IMR-90 (cell line): ENCODE data around the gene CCDC30. TPM values are rescaled to one million over a fixed set of nuclear protein-coding genes. Genes with fewer than 3 reads are reported as not detected.

Source experiments
- ATAC-seq: fragments of 200-7000 bp; cut with Tn5 transposase; 2 replicates; pipeline ENCODE4 v1.9.1; 2020; ENCODE audit warnings: low read depth, mild to moderate bottlenecking, moderate library complexity
- BruUV-seq: library from RNA; stranded (reverse); fragments of 400-500 nt; replicated peaks from 2 replicates; lab custom pipeline; 2021; lab: Mats Ljungman, UMichigan
- CTCF ChIA-PET: fragments of 300-600 bp; formaldehyde crosslinking; extraction: SDS; loops from one replicate; lab custom pipeline; 2021; ENCODE audit warnings: antibody characterized with exemption; lab: Yijun Ruan, JAX
- POLR2A ChIA-PET: fragments of 300-600 bp; sonication (Branson Sonifier 250); formaldehyde crosslinking; loops from one replicate; lab custom pipeline; 2022; ENCODE audit warnings: antibody characterized with exemption; ENCODE audit not compliant: unreplicated experiment; lab: Charles Lee
- DNase-seq: peaks from one replicate; pipeline ENCODE4 v3.0.0; 2013
- H2AFZ ChIP-seq: replicated peaks from 2 replicates; pipeline ENCODE3; 2013; ENCODE audit warnings: low read length, mild to moderate bottlenecking; ENCODE audit not compliant: poor library complexity
- H2AK5ac ChIP-seq: 2 replicates; pipeline ENCODE4 v1.6.1; 2013; ENCODE audit warnings: low read depth, low read length, inconsistent platforms
- H2AK9ac ChIP-seq: replicated peaks from 2 replicates; pipeline ENCODE3; 2013; ENCODE audit warnings: mild to moderate bottlenecking, low read depth, low read length, moderate library complexity; ENCODE audit not compliant: poor library complexity
- H2BK120ac ChIP-seq: 2 replicates; pipeline ENCODE4 v1.6.1; 2013; ENCODE audit warnings: low read depth, low read length, inconsistent platforms
- H2BK15ac ChIP-seq: 3 replicates; pipeline ENCODE4 v1.6.1; 2013; ENCODE audit warnings: low read depth, low read length, inconsistent platforms
- H2BK20ac ChIP-seq: 2 replicates; pipeline ENCODE4 v1.6.1; 2013; ENCODE audit warnings: low read depth, mild to moderate bottlenecking, inconsistent platforms, low read length, moderate library complexity
- H2BK5ac ChIP-seq: 2 replicates; pipeline ENCODE4 v1.6.1; 2013; ENCODE audit warnings: mild to moderate bottlenecking, low read depth, low read length, inconsistent platforms; ENCODE audit not compliant: poor library complexity, severe bottlenecking
- H3K14ac ChIP-seq: replicated peaks from 2 replicates; pipeline ENCODE4 v1.6.1; 2013; ENCODE audit warnings: low read depth, low read length, inconsistent platforms
- H3K18ac ChIP-seq: 2 replicates; pipeline ENCODE4 v1.6.1; 2013; ENCODE audit warnings: low read depth, low read length, control low read depth
- H3K23ac ChIP-seq: 2 replicates; pipeline ENCODE4 v1.6.1; 2013; ENCODE audit warnings: low read depth, low read length, inconsistent platforms
- H3K27ac ChIP-seq: 2 replicates; pipeline ENCODE4 v1.5.1; 2013; ENCODE audit warnings: mild to moderate bottlenecking, control low read depth, low read length; ENCODE audit not compliant: insufficient read depth
- H3K27me3 ChIP-seq: 2 replicates; pipeline ENCODE4 v1.6.1; 2013; ENCODE audit warnings: low read length; ENCODE audit not compliant: control insufficient read depth, insufficient read depth
- H3K36me3 ChIP-seq: 2 replicates; pipeline ENCODE4 v1.6.1; 2013; ENCODE audit warnings: low read length, mixed read lengths; ENCODE audit not compliant: control insufficient read depth, insufficient read depth
- H3K4ac ChIP-seq: 2 replicates; pipeline ENCODE4 v1.6.1; 2013; ENCODE audit warnings: low read depth, low read length, inconsistent platforms
- H3K4me1 ChIP-seq: 2 replicates; pipeline ENCODE4 v1.6.1; 2013; ENCODE audit warnings: low read length, mixed read lengths; ENCODE audit not compliant: control insufficient read depth, insufficient read depth
- H3K4me2 ChIP-seq: 2 replicates; pipeline ENCODE4 v1.6.1; 2013; ENCODE audit warnings: low read depth, mild to moderate bottlenecking, control low read depth, low read length, moderate library complexity
- H3K4me3 ChIP-seq: 2 replicates; pipeline ENCODE4 v1.5.1; 2013; ENCODE audit warnings: low read depth, mild to moderate bottlenecking, control low read depth, low read length, moderate library complexity; ENCODE audit not compliant: insufficient read depth
- H3K56ac ChIP-seq: 2 replicates; pipeline ENCODE4 v1.6.1; 2013; ENCODE audit warnings: low read length, inconsistent platforms; ENCODE audit not compliant: insufficient read depth; ENCODE audit errors: extremely low read depth
- H3K79me1 ChIP-seq, 2 experiments: 2 replicates each; pipeline ENCODE4 v1.6.1; 2013; ENCODE audit warnings: low read length in 2 of 2, inconsistent platforms in 1 of 2, low read depth in 1 of 2
- H3K9ac ChIP-seq: 2 replicates; pipeline ENCODE4 v1.6.1; 2013; ENCODE audit warnings: low read depth, low read length, control low read depth
- H3K9me1 ChIP-seq: 2 replicates; pipeline ENCODE4 v1.6.1; 2013; ENCODE audit warnings: low read length, inconsistent platforms; ENCODE audit not compliant: insufficient read depth
- H3K9me3 ChIP-seq: 2 replicates; pipeline ENCODE4 v1.6.1; 2013; ENCODE audit warnings: low read length; ENCODE audit not compliant: control insufficient read depth, insufficient read depth
- H4K20me1 ChIP-seq: 2 replicates; pipeline ENCODE4 v1.6.1; 2013; ENCODE audit warnings: low read length, inconsistent platforms; ENCODE audit not compliant: insufficient read depth
- H4K5ac ChIP-seq: 2 replicates; pipeline ENCODE4 v1.6.1; 2013; ENCODE audit warnings: mild to moderate bottlenecking, low read depth, low read length, control low read depth
- H4K8ac ChIP-seq, 2 experiments: 2 replicates each; pipeline ENCODE4 v1.6.1; 2013; ENCODE audit warnings: low read depth in 2 of 2, low read length in 2 of 2, control low read depth in 1 of 2, inconsistent platforms in 1 of 2
- H4K91ac ChIP-seq: 2 replicates; pipeline ENCODE4 v1.6.1; 2013; ENCODE audit warnings: low read depth, low read length, inconsistent platforms; ENCODE audit not compliant: insufficient read depth
- BHLHE40 ChIP-seq: fragments of 150-350 bp; IDR thresholded peaks from 2 replicates; pipeline ENCODE4 v1.6.1; 2016; ENCODE audit warnings: mild to moderate bottlenecking, low read depth, low read length
- CEBPB ChIP-seq: IDR thresholded peaks from 2 replicates; pipeline ENCODE4 v1.6.1; 2012; ENCODE audit warnings: low read depth, low read length, improper control_type of control experiment
- CHD1 ChIP-seq: IDR thresholded peaks from 2 replicates; pipeline ENCODE4 v1.6.1; 2012; ENCODE audit warnings: low read depth, low read length, improper control_type of control experiment
- MAZ ChIP-seq: IDR thresholded peaks from 2 replicates; pipeline ENCODE4 v1.6.1; 2012; ENCODE audit warnings: low read depth, mild to moderate bottlenecking, low read length, improper control_type of control experiment, moderate library complexity, borderline replicate concordance
- MXI1 ChIP-seq: IDR thresholded peaks from 2 replicates; pipeline ENCODE4 v1.6.1; 2012; ENCODE audit warnings: low read depth, mild to moderate bottlenecking, low read length, moderate library complexity, borderline replicate concordance
- NFE2L2 ChIP-seq: fragments of 150-350 bp; IDR thresholded peaks from 2 replicates; pipeline ENCODE4 v1.6.1; 2016; ENCODE audit warnings: low read depth, mild to moderate bottlenecking, low read length
- POLR2A ChIP-seq: IDR thresholded peaks from 2 replicates; pipeline ENCODE4 v1.6.1; 2012; ENCODE audit warnings: mild to moderate bottlenecking, low read depth, low read length
- RAD21 ChIP-seq: IDR thresholded peaks from 2 replicates; pipeline ENCODE4 v1.6.1; 2012; ENCODE audit warnings: low read length, improper control_type of control experiment
- RCOR1 ChIP-seq: IDR thresholded peaks from 2 replicates; pipeline ENCODE4 v1.6.1; 2012; ENCODE audit warnings: mild to moderate bottlenecking, low read length, improper control_type of control experiment; ENCODE audit not compliant: insufficient replicate concordance
- RFX5 ChIP-seq: IDR thresholded peaks from 2 replicates; pipeline ENCODE4 v1.8.0; 2012; ENCODE audit warnings: low read depth, mild to moderate bottlenecking, low read length, moderate library complexity
- SMC3 ChIP-seq: fragments of 150-350 bp; IDR thresholded peaks from 2 replicates; pipeline ENCODE4 v1.6.1; 2016; ENCODE audit warnings: low read depth, mild to moderate bottlenecking, antibody characterized with exemption, low read length, moderate library complexity
- WGBS, 2 experiments: methylation state at CpG; one replicate each; pipeline versions ENCODE4 v1.1.5 to v1.1.7; 2013; ENCODE audit warnings: missing lambda C conversion rate in 2 of 2; ENCODE audit not compliant: insufficient read length in 1 of 2; ENCODE audit errors: extremely low coverage in 2 of 2; 5-methylcytosine and 5-hydroxymethylcytosine counted together
- dilution Hi-C: fragments of 300-500 bp; cut with HindIII; formaldehyde crosslinking; loops from one replicate; pipeline ENCODE4 v1.14.3; 2018; ENCODE audit warnings: low sequenced_read_pairs; ENCODE audit not compliant: unreplicated experiment
- in situ Hi-C: fragments of 300-500 bp; cut with MboI; formaldehyde crosslinking; loops from 3 replicates; pipeline ENCODE4 v1.14.3; 2019; ENCODE audit warnings: low sequenced_read_pairs, inconsistent platforms, mixed read lengths
- intact Hi-C: fragments of 100-400 bp; cut with micrococcal nuclease; formaldehyde crosslinking; loops from 2 replicates; pipeline ENCODE4 v1.10.0; 2022
- polyA plus RNA-seq, 3 experiments: library from polyadenylated mRNA; depleted of rRNA; stranded (reverse); fragments of >200 nt; gene quantifications; 2 replicates each; pipeline ENCODE4 v1.2.3, GENCODE V29; 2012; ENCODE audit warnings: low replicate concordance in 1 of 3
- total RNA-seq: library from RNA; depleted of rRNA; stranded (reverse); fragments of >200 nt; gene quantifications from 2 replicates; pipeline ENCODE4 v1.2.3, GENCODE V29; 2012
- TF ChIP-seq, protein P1 (sequence below): conservative IDR thresholded peaks from 2 replicates; pipeline ENCODE4 v1.5.1; 2012; ENCODE audit warnings: mild to moderate bottlenecking, low read depth, low read length, improper control_type of control experiment
- TF ChIP-seq, protein P2 (sequence below): fragments of 150-350 bp; IDR thresholded peaks from 2 replicates; pipeline ENCODE4 v1.6.1; 2016; ENCODE audit warnings: low read depth, mild to moderate bottlenecking, low read length, moderate library complexity, borderline replicate concordance

CCDC30 gene
- total and polyA plus RNA-seq, 2 of the 4 experiments (the other 2 are of a cell fraction), result 0.14 to 0.18 TPM

DNA sequence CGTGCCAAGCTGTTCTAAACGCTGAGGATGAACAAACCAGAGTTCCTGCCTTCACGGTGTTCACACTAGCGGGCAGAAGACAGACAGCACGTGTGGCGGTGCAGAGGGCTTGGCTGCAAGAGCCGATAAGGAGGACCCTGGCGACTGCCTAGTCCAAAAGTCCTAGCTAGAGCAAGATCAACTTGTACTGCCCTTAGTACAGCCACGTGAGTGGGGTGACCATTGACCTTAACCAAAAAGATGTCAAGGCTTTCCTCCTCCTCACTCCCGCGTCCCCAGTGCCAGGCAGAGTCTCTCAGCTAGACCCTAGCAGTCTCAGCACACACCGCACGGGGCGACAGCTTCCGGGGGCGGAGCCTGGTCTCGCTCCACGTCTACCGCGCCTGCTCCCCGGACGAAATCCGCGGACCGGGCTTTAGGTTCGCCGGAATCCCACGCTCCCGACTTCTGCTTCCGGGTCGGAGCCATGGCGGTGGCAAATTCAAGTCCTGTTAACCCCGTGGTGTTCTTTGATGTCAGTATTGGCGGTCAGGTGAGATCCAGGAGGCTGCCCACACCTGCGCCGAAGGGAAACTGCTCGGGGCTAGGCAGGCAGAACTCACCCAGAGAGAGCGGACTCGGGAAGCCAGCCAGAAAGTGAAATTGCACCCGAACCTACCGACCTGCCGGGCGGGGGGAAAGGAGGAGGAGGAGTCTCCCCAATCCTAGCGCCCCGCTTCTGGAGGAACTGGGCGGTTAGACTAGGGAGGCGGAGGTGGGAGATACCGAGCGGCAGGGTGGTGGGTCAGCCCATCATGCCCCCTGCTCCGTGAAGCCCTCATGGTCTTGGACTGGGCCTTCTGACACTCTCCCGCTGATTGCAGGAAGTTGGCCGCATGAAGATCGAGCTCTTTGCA, 195.1 kb downstream of the CCDC30 start, which contains the start of gene PPIH:
Gene PPIH, plus strand, starts transcription at position 443 of the 896 bp plus-strand sequence. Its CDS starts 24 bp downstream, at position 467.
- peak within 1 kb of the TSS; percentile 95 for H4K5ac ChIP-seq
- no peaks in the 10 kb centered on the region for H4K20me1 ChIP-seq
- peak within 1 kb of the TSS; percentile 93 for H3K9ac ChIP-seq
- peak within 1 kb of the TSS; percentile 82 for H2AK5ac ChIP-seq
- peak within 1 kb of the TSS; percentile 82 for H3K56ac ChIP-seq
- H4K91ac ChIP-seq, result peak within 1 kb of the TSS; percentile 85
- DNase-seq (peak; percentile 88), ATAC-seq (peak; percentile 100)
- H3K9me1 ChIP-seq, result no peaks in the 10 kb centered on the region; the same call in 1 of the 2 replicates
- peak within 1 kb of the TSS; percentile 81 for H2AK9ac ChIP-seq
- POLR2A ChIA-PET, result interaction anchor here (0.7 kb wide), 1 partner anchor 471 kb away, joined by 3 read pairs; no protein-coding TSS in a partner anchor
- peak within 1 kb of the TSS; percentile 96 for H3K23ac ChIP-seq
- peak within 1 kb of the TSS; percentile 98 for H2AFZ ChIP-seq
- intact Hi-C loops, result loop anchor here (1.0 to 10.0 kb wide), 5 partner anchors 24 to 513 kb away; partner anchors contain the start of genes CCDC30 and YBX1
- no peaks in the 10 kb centered on the region for H3K4me1 ChIP-seq
- no TSS peak for BruUV-seq
- H3K36me3 ChIP-seq, result no peaks in the 10 kb centered on the region
- peaks cover 15 to 16% of the 10 kb centered on the region in 2 experiments for H3K79me1 ChIP-seq
- WGBS, 2 experiments, result 0% methylated on average over 29 of the region's 53 CpGs; no CpG with 5 or more reads in 1 of the 2 experiments
- peaks cover 2% of the 10 kb centered on the region; the same call in 1 of the 2 replicates for H3K27me3 ChIP-seq
- peak within 1 kb of the TSS; percentile 46 for H2BK120ac ChIP-seq
- peak within 1 kb of the TSS; percentile 19 for H2BK5ac ChIP-seq
- no peak within 1 kb of the TSS; the same call in 2 of the 3 replicates for H2BK15ac ChIP-seq
- no peaks in the 10 kb centered on the region for H3K9me3 ChIP-seq
- peak within 1 kb of the TSS; percentile 92 for H3K4me2 ChIP-seq
- CTCF ChIA-PET, result interaction anchor here (0.6 to 1.2 kb wide), 4 partner anchors 24 to 80 kb away, joined by 3 to 5 read pairs (median 4); partner anchors contain the start of gene YBX1
- peak within 1 kb of the TSS; percentile 80 to 97 for H4K8ac ChIP-seq
- H3K14ac ChIP-seq, result peak within 1 kb of the TSS; percentile 98
- peak within 1 kb of the TSS; percentile 60 for H3K27ac ChIP-seq
- peak within 1 kb of the TSS; percentile 55 for H3K4me3 ChIP-seq
- peak within 1 kb of the TSS; percentile 63; the same call in 1 of the 2 replicates for H3K18ac ChIP-seq
- H3K4ac ChIP-seq, result peak within 1 kb of the TSS; percentile 96
- peak within 1 kb of the TSS; percentile 58; the same call in 1 of the 2 replicates for H2BK20ac ChIP-seq
- in situ Hi-C loops, result no loop called here
- dilution Hi-C loops, result no loop called here
- TF ChIP-seq RCOR1 (no peak), BHLHE40 (peak; percentile 75), POLR2A (peak; percentile 39; the same call in 1 of the 2 replicates), CEBPB (no peak), MAZ (peak; percentile 87), NFE2L2 (no peak), MXI1 (peak; percentile 85), CHD1 (no peak), RAD21 (0 out of 2 replicates have a peak, but pooled peaks have one; percentile 2), RFX5 (no peak), SMC3 (no peak)
- TF ChIP-seq, protein P1, sequence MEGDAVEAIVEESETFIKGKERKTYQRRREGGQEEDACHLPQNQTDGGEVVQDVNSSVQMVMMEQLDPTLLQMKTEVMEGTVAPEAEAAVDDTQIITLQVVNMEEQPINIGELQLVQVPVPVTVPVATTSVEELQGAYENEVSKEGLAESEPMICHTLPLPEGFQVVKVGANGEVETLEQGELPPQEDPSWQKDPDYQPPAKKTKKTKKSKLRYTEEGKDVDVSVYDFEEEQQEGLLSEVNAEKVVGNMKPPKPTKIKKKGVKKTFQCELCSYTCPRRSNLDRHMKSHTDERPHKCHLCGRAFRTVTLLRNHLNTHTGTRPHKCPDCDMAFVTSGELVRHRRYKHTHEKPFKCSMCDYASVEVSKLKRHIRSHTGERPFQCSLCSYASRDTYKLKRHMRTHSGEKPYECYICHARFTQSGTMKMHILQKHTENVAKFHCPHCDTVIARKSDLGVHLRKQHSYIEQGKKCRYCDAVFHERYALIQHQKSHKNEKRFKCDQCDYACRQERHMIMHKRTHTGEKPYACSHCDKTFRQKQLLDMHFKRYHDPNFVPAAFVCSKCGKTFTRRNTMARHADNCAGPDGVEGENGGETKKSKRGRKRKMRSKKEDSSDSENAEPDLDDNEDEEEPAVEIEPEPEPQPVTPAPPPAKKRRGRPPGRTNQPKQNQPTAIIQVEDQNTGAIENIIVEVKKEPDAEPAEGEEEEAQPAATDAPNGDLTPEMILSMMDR, result peak; percentile 24; the same call in 1 of the 2 replicates
- TF ChIP-seq, protein P2, sequence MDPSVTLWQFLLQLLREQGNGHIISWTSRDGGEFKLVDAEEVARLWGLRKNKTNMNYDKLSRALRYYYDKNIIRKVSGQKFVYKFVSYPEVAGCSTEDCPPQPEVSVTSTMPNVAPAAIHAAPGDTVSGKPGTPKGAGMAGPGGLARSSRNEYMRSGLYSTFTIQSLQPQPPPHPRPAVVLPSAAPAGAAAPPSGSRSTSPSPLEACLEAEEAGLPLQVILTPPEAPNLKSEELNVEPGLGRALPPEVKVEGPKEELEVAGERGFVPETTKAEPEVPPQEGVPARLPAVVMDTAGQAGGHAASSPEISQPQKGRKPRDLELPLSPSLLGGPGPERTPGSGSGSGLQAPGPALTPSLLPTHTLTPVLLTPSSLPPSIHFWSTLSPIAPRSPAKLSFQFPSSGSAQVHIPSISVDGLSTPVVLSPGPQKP, result no peak
